ENCODE data around the gene B3GNT8.
"Not testable (repeated sequence)": the region's sequence is repeated elsewhere in the genome, so short reads cannot be mapped to it uniquely, and the experiment has no call there.

Gene B3GNT8

DNA sequence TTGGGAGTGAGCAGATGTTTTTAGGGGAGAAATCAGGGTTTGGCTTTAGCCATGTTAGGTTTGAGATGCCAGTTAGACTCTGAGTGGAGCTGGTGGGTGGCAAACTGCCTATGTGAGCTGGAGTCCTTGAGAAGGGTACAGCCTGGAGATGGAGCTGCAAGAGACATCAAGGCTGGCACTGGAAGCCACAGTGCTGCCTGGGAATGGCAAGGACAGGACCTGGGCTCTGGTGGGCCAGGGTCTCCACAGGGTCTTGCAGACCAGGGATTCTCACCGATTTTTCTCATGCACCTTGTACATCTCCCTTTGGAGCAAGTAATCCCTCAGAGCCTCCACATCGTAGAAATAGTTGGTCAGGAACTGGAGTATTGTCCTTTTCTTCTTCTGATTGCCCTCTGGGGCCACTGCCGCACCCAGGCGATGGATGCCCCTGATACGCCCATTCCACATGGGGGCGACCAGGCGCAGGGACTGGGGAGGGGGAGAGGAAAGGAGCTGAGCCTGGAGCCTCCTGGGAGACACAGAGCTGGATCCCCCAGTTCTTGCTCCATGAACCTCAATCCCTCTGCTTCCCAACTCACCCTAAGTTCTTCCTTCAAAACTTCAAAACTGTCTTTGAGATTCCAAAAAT, 10.9 kb upstream of the B3GNT8 start:
- DNase-seq (ENCODE audit: low spot score) = no peak
- no peak for FAIRE-seq

DNA sequence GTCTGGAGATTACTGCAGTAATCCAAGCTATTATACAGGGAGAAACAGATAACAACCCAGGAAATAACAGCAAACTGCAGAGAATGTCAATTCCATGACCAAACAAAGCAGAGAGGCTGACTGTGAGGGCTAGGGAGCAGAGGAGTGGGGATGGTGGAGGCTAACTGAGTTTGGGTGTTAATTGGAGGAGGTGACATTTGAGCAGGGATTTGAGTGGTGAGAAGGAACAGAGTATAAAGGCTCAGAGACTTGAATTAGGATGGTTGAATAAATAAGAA, 9.4 kb upstream of the B3GNT8 start:
- FAIRE-seq (no peak), DNase-seq (ENCODE audit: low spot score) (no peak)

DNA sequence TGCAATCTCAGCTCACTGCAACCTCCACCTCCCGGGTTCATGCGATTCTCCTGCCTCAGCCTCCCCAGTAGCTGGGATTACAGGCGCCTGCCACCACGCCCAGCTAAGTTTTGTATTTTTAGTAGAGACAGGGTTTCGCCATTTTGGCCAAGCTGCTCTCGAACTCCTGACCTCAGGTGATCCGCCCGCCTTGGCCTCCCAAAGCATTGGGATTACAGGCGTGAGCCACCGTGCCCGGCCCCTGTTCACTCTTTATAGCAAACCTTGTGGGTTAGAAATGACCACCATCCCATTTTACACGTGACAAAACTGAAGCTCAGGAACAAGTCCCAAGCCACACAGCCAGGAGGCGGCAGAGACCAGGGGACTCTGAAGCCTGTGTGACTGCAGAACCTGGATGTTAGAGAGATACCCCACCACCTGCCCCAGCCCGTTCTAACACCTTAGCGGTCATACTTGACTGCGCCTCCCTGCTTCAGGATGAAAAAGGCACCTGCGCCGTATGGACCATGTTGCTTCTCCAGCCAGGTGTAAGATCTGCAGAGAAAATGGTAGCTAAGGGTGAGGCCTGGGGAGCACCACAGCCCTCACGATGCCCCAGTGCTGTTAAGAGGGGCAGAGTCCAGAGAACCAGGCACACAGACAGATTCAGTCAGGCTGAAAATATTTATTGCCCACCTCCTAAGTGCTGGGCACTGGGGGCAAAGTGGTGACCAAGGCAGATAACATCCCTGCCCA, 8.9 kb upstream of the B3GNT8 start:
- DNase-seq (ENCODE audit: low spot score) (no peak), FAIRE-seq (no peak)

DNA sequence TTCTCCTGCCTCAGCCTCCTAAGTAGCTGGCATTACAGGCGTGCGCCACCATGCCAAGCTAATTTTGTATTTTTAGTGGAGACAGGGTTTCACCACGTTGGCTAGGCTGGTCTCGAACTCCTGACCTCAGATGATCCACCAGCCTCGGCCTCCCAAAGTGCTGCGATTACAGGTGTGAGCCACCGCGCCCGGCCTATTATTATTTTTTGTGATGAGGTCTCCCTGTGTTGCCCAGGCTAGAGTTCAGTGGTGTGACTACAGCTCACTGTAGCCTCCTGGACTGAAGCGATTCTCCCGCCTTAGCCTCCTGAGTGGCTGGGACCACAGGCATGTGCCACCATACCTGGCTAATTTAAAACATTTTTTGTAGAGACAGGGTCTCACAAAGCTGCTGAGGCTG, 8.2 kb upstream of the B3GNT8 start:
- not testable (repeated sequence) for DNase-seq (ENCODE audit: low spot score); FAIRE-seq

DNA sequence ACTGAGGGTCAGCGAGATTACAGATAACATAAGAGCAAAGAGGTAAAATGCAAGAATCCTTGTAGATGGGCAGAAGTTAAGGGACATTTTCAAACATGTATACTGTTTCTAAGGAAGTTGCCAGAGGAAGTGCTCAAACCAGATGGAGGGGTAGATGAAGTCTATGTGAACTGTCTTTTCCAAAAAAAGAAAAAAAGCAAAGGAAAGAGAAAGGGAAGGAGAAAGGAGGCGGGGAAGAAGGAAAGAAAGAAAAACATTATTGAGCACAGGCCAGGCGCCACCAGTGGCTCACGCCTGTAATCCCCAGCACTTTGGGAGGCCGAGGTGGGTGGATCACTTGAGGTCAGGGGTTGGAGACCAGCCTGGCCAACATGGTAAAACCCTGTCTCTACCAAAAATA, 7.3 kb upstream of the B3GNT8 start:
- DNase-seq (ENCODE audit: low spot score) (no peak), FAIRE-seq (no peak)

DNA sequence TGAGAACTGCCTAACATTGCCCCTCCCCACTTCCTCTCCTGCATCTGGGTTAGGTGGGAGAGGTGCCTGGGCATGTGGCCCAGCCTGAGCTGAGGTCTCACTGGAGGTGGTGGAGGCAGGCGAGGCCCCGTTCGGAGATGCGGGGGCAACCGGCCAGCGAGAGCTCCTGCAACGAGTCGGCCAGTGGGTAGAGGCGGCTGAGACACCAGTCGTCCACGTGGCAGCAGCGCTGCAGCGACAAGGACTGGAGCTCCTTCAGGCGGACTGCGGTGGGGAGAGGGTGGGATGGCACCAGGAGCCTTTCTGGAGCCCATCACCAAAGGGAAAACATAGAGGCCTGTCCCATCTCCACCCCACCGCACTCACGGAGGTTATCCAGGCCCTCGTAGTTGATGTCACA, 6.0 kb upstream of the B3GNT8 start:
- no peak for DNase-seq (ENCODE audit: low spot score)
- no peak for FAIRE-seq

DNA sequence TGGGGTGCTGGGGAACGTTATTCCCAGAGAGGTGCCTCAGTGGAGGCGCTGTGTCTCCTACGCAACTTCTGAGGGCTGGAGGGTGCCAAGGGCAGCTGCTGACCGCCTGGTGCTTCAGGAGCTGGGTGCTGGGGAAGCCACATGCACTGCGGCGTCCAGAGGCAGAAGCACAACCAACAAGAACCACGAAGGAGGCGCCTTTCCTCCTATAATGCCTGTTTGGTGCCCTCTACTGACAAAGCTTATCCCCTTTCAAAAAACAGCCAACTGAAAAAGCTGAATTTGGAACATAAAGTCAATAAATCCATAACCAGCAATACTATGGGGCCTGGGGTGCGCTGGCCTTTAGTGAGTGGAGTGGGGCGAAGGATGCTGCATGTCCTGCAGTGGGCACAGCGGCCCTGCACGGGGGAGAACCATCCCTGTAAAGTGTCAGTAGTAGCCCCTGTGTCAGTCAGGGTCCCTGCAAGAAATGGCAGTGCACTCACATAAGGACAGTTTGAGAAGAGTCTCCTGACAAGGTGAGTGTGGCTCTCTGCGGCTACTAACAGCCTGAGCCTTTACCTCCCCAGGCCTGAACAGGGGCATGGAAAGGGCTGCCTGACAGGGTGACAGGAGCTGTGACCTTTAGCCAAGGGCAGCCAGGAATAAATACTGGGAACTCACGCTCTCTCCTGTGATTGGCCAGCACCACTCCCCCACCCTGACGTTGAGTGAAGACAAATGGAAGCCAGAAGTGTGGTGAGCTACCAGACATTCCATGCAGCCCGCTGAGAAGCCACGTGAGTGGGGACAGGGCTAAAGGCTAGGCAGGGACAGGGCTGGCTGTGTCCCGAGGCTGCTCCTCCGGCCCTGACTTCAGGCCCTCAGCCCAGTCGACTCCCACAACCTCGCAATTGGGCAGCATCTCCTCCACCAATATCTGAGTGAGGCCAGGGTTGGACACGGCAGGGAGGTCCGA, 4.5 kb upstream of the B3GNT8 start:
- no peak for FAIRE-seq
- no peak for DNase-seq (ENCODE audit: low spot score)

DNA sequence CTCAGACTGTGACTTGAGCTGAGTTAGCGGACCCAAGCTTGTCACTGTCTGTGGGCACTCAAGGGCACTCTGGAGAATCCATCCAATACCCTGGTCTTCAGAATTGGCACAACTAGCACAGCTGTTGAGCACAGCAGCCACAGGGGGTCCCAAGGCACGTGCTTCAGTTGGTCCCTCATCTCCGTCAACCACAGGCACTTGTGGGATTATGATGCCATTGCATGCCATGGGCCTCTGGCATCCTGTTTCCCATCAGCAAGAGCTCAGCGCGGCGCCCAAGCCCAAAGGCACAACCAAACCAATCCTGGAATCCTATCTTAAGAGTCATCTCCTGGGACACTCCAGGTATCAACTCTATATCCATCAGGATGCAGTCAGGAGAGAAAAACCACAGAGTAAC, 3.7 kb upstream of the B3GNT8 start:
- no peak for FAIRE-seq
- DNase-seq (ENCODE audit: low spot score) = peak; percentile 7

DNA sequence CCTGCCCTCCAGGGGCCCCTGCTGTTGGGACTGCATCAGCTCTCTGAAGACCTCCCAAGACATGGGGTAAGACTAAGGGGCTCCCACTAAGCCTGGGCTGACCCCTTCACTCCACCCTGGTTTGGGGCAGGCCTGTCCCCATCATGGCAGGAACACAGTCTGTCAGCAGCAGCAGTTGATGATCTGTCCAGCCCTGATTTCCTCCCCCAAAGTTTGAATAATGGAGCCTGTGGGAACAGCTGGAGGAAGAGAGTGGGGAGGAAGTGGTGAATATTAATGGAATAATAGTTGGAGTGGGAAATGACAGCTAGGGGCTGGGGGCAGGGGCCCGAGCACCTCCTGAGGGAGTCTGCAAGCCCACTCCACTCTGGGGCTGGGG, 1.3 kb upstream of the B3GNT8 start:
- FAIRE-seq (no peak), DNase-seq (ENCODE audit: low spot score) (no peak)

DNA sequence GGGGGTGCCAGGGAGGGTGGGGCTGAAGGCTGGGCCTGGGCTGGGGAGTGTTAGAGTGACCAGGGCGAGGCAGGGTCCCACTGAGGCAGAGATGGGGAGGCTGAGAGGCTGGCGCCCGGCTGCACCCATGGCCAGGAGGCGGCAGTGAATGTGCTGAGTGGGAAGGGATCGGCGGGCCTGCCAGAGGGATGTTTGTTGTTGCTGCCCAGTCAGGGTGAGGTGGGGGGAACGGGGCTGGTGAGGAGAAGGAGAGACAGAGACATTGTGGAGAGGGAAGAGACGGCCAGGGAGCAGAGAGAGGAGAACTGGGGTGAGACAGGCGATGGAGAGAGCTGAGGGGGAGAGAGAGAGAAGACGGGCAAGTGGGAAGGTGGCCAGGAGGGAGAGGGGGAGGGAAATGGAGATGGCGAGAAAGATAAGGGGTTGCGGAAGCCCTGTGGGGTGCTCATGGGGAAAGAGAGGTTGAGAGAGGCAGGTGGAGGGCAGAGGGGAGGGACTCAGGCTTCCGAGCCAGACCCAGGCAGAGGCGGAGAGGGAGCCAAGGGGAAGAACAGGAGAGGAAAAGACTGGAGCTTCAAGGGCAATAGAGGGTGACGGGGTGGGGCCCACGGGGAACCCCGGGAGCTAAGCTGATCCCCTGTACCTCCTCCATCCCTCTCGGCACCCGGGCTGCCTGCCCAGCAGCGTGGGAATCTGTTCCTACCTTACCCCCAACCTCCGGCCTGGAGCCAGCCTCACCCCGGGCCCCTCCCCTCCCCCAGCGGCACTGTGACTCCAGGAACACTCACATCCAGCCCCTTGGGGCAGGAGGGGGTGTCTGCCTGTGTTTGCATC, 690 bp upstream of the B3GNT8 start:
- no peak for FAIRE-seq
- no peak for DNase-seq (ENCODE audit: low spot score)

DNA sequence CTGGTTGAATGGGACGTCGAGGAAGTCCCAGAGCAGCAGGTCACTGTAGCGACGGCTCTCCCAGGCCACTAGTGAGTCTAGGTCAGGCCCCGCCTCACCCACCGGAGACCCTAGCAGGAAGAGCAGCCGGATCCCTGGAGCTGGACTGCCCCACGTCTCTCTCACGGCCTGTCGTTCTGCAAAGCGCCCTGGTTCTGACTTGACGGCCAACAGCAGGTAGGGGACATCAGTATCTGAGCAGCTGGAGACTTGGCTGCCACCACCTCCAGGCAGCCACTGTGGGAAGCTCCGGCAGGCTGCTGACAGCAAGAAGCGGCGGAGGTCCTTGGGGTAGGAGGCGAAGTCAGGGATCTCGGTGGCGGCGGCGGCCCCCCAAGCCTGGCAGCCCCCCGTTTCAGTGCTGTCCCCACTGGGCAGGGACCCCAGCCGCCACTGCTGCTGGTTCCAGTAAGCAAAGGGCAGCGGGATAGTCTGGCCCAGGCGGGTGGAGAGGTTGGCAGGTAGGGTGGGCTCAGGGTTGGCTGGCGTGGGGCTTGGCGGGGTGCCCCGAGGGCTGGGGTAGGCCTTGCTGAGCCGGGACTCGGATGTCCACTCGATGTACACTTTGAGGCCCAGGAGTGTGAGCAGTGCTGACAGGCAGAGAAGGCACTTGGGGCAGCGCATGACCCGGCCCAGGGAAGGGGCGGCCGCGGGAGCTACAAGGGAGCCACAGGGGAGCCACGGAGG, 895 bp downstream of the B3GNT8 start:
- no peak for DNase-seq (ENCODE audit: low spot score)
- FAIRE-seq = no peak

DNA sequence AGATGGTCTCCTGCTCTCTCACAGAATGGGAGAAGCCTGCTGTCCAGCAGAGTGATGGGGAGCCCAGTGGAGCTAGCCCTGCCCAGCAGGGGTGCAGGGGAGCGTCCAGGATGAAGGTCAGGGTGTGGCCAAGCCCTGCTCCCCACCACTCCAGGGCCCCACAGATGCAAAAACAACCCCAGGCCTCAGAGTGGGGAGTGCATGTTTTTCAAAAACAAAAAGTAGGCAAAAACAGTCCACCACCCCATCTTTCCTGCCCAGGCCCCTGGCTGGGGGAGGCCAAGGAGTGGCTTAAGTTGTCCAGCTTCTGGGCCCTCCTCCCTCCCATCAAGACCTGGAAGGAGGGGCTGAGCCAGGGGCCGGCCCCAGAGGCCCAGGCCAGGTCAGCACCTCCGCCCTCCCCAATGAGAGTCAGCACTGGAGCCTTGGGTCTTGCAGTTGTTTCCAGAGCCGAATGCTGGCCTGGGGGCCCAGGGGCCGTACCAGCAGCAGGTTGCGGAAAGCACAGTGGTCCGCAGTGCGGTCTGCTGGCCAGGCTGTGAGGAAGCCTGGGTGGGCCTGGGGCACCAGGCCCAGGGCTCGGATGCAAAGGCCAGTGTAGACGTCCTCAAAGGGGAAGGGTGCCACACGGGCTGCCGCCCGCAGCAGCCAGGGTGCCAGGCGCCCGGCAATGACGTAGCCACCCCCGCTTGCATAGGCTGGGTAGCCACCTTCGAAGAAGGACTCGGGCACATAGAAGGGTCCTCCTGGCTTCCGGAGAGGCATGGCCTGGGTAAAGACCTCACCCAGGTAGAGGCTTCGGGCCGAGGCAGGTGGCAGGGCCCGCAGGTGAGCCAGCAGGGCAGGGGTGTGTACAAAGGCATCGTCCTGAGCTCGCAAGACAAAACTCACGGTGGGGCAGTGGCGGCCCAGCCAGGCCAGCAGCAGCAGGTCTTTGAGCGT, 1.7 kb downstream of the B3GNT8 start:
- no peak for DNase-seq (ENCODE audit: low spot score)
- no peak for FAIRE-seq

DNA sequence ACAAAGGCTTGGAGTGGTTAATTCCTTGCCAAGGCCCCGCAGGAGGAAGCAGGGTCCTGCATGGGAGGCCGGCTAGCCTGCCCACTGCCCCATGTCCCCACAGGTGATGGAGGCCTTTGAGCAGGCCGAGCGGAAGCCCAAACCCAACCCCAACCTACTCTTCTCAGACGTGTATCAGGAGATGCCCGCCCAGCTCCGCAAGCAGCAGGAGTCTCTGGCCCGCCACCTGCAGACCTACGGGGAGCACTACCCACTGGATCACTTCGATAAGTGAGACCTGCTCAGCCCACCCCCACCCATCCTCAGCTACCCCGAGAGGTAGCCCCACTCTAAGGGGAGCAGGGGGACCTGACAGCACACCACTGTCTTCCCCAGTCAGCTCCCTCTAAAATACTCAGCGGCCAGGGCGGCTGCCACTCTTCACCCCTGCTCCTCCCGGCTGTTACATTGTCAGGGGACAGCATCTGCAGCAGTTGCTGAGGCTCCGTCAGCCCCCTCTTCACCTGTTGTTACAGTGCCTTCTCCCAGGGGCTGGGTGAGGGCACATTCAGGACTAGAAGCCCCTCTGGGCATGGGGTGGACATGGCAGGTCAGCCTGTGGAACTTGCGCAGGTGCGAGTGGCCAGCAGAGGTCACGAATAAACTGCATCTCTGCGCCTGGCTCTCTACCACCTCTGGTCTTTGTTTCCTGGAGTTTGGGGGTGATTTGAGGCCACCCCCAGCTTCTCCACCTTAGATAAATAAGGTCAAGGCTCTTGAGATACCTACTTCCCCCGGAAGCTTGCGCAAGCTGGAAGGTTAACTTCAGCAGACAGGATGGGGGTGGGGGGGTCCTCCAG, 2.6 kb downstream of the B3GNT8 start:
- DNase-seq (ENCODE audit: low spot score) = no peak
- no peak for FAIRE-seq

DNA sequence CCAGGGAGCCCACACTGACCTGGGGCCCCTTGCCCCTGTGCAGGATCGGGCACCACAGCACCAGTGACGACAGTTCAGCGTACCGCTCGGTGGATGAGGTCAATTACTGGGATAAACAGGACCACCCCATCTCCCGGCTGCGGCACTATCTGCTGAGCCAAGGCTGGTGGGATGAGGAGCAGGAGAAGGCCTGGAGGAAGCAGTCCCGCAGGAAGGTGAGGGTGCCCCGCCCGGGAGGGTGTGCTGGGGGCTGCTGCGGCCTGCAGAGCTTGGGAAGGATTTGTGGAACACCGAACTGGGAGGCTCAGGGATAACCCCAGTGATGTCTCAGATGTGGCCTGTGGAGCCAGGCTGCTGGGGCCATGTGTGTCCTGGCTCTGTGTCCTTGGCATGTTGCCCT, 4.2 kb downstream of the B3GNT8 start:
- no peak for FAIRE-seq
- DNase-seq (ENCODE audit: low spot score) = no peak

DNA sequence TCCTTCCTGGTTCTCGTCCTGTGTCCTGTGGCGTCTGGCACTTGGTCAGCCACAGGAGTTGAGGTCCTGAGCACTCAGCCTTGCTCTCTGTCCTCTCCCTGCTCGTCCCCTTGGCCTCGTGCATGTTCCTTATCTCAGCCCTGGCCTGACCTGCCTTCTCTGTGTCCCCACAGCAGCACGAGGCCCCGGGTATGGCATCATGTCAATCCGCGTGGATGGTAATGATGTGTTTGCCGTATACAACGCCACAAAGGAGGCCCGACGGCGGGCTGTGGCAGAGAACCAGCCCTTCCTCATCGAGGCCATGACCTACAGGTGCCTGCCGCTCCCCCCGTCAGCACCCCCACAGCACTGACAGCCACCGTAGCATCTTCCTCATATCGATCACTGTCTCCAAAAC, 4.7 kb downstream of the B3GNT8 start:
- FAIRE-seq (no peak), DNase-seq (ENCODE audit: low spot score) (no peak)

DNA sequence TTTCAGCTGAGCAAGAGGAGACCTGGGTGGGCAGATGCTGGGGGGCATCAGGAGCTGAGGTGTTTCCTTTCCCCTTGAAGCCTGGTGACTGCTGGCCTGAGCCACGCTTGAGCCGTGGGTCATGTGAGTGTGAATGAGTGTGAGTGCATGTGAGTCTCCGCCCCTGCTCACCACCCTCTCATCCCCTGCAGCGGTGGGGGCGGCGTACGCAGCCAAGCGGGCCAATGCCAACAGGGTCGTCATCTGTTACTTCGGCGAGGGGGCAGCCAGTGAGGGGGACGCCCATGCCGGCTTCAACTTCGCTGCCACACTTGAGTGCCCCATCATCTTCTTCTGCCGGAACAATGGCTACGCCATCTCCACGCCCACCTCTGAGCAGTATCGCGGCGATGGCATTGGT, 5.2 kb downstream of the B3GNT8 start:
- FAIRE-seq = no peak

DNA sequence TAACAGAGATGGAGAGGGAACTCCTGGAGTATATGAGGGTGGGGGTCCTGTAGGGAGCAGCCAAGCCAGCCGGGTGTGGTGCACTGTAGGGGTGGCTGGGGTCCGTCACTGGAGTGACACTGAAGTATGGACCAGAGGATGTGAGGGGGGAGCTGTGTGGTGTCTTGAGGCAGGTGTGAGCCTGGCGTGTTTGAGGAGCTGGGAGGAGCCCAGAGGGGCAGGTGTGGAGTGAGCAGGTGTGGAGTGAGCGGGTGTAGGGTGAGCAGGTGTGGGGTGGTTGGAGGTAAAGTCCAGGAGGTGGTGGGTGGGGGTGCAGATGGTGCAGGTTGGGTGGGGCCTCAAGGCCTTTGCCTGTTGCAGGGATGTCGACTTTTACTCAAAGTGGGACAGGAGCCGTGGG, 5.9 kb downstream of the B3GNT8 start:
- DNase-seq (ENCODE audit: low spot score) (no peak), FAIRE-seq (no peak)

More for the DNA sequence above, 5.2 kb downstream of the B3GNT8 start:
- DNase-seq (ENCODE audit: low spot score) = no peak

DNA sequence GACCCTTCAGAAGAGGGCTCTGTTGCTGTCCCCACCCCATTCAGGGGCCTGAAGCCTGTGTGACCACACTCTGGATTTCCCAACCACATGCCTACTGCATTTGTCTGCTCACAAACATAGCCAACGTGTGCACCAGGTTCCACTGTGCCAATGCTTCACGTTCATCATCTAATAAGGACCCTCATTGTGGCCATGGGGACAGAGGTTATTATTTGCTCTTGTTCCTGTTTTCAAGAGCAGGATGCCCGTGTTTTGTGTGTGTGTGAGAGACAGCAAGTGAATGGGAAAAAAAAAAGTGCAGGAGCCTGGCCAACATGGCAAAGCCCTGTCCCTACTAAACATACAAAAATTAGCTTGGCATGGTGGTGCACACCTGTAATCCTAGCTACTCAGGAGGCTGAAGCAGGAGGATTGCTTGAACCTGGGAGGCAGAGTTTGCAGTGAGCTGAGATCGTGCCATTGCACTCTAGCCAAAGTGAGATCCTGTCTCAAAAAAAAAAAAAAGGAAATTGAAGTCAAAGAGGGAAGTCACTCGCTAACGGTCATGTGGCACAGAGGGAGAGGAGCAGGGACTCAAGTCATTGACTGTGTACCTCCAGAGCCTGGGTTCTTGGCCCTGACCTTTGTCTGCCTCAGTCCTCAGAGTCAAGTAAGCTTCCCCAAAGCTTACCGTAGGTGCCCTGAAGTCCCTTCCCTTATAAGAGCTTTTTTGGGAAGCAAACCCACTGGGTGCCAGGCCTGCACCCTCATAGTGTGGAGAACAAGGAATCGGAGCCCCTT, 6.9 kb downstream of the B3GNT8 start:
- no peak for DNase-seq (ENCODE audit: low spot score)
- no peak for FAIRE-seq

Data from RCC 7860 (cell line).